ENCODE results near the gene ENTPD2. TPM values are rescaled to one million over a fixed set of nuclear protein-coding genes. Genes with fewer than 3 reads are reported as not detected.

Gene ENTPD2
- total and polyA plus RNA-seq, 2 of the 4 experiments (the other 2 are of a cell fraction): not detected

DNA sequence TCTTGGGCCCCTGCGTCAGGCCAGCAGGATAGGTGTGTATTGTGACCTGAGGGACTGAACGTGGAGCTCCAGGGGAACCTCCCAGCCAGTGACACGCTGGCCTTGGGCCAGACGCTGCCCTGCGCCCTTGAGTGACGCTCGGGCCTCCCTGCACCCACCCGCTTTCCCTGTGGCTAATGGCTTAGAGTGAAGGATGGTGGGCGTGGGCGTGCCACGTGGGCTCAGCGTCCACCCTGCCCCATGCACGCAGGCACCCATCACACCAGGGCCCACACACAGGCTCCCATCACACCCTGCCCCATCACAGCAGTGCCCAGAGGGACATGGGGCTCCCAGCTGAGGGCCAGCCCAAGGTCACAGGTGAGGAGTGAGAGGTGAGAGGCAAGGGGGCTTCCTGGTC lies 16.8 kb downstream of the ENTPD2 start:
- CTCF ChIA-PET: interaction anchor here (0.6 to 3.1 kb wide), 2 partner anchors 89 to 202 kb away, joined by 3 to 27 read pairs; no protein-coding TSS in a partner anchor
- in situ Hi-C loops (cut with MboI; ENCODE audit: low sequenced_read_pairs): loop anchor here (10.0 kb wide), 1 partner anchor 252 kb away; no protein-coding TSS in a partner anchor

More for the DNA sequence above, 16.8 kb downstream of the ENTPD2 start:
- H4K5ac ChIP-seq (ENCODE audit: low read depth, low read length): no peak overlapping the region
- H4K8ac ChIP-seq (ENCODE audit: low read depth in 2 of 2, low read length in 2 of 2): no peak overlapping the region
- DNase-seq (no peak), ATAC-seq (ENCODE audit: low read depth) (no peak)
- H3K36me3 ChIP-seq (ENCODE audit: control insufficient read depth, insufficient read depth, low read length): peaks cover 17% of the 10 kb centered on the region
- no peaks in the 10 kb centered on the region for H3K9me3 ChIP-seq (ENCODE audit: control insufficient read depth, insufficient read depth, low read length)
- H3K14ac ChIP-seq (replicated peaks; ENCODE audit: low read depth, low read length): no peak overlapping the region
- H3K79me1 ChIP-seq (ENCODE audit: low read depth in 1 of 2, low read length in 2 of 2): no peaks in the 10 kb centered on the region
- H2BK5ac ChIP-seq (ENCODE audit: low read depth, low read length, poor library complexity, severe bottlenecking): no peak overlapping the region
- H3K4me1 ChIP-seq (ENCODE audit: control insufficient read depth, insufficient read depth, low read length): no peaks in the 10 kb centered on the region
- H2BK15ac ChIP-seq (ENCODE audit: low read depth, low read length): no peak overlapping the region
- H3K9me1 ChIP-seq (ENCODE audit: insufficient read depth, low read length): no peaks in the 10 kb centered on the region
- no peak overlapping the region for H3K9ac ChIP-seq (ENCODE audit: low read depth, low read length)
- POLR2A ChIA-PET (ENCODE audit: unreplicated experiment): no interaction called here
- H3K4ac ChIP-seq (ENCODE audit: low read depth, low read length): no peak overlapping the region
- no peak overlapping the region for H2BK120ac ChIP-seq (ENCODE audit: low read depth, low read length)
- H2AK9ac ChIP-seq (replicated peaks; ENCODE audit: low read depth, low read length, poor library complexity): no peak overlapping the region
- H3K4me2 ChIP-seq (ENCODE audit: low read depth, low read length): no peak overlapping the region
- no peak overlapping the region for H3K23ac ChIP-seq (ENCODE audit: low read depth, low read length)
- peaks cover 7% of the 10 kb centered on the region; the same call in 1 of the 2 replicates for H4K20me1 ChIP-seq (ENCODE audit: insufficient read depth, low read length)
- peaks cover 2% of the 10 kb centered on the region; the same call in 1 of the 2 replicates for H3K27me3 ChIP-seq (ENCODE audit: control insufficient read depth, insufficient read depth, low read length)
- no peak overlapping the region for H4K91ac ChIP-seq (ENCODE audit: insufficient read depth, low read depth, low read length)
- H2BK20ac ChIP-seq (ENCODE audit: low read depth, low read length): no peak overlapping the region
- TF ChIP-seq, protein P1, sequence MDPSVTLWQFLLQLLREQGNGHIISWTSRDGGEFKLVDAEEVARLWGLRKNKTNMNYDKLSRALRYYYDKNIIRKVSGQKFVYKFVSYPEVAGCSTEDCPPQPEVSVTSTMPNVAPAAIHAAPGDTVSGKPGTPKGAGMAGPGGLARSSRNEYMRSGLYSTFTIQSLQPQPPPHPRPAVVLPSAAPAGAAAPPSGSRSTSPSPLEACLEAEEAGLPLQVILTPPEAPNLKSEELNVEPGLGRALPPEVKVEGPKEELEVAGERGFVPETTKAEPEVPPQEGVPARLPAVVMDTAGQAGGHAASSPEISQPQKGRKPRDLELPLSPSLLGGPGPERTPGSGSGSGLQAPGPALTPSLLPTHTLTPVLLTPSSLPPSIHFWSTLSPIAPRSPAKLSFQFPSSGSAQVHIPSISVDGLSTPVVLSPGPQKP (IDR thresholded peaks at IDR 0.05; ENCODE audit: borderline replicate concordance, low read depth, low read length): no peak
- TF ChIP-seq USF2 (IDR thresholded peaks at IDR 0.05; ENCODE audit: low read depth, low read length) (no peak), POLR2A (IDR thresholded peaks at IDR 0.05; ENCODE audit: low read depth, low read length) (no peak), FOS (IDR thresholded peaks at IDR 0.05; ENCODE audit: low read depth, low read length) (no peak), MXI1 (IDR thresholded peaks at IDR 0.05; ENCODE audit: borderline replicate concordance, low read depth, low read length) (no peak), NFE2L2 (IDR thresholded peaks at IDR 0.05; ENCODE audit: low read depth, low read length) (no peak), RFX5 (IDR thresholded peaks at IDR 0.05; ENCODE audit: low read depth, low read length) (no peak), RAD21 (IDR thresholded peaks at IDR 0.05; ENCODE audit: low read length) (no peak), RCOR1 (IDR thresholded peaks at IDR 0.05; ENCODE audit: insufficient replicate concordance, low read length) (no peak), CEBPB (IDR thresholded peaks at IDR 0.05; ENCODE audit: low read depth, low read length) (no peak), BHLHE40 (IDR thresholded peaks at IDR 0.05; ENCODE audit: low read depth, low read length) (no peak), MAZ (IDR thresholded peaks at IDR 0.05; ENCODE audit: borderline replicate concordance, low read depth, low read length) (no peak), CHD1 (IDR thresholded peaks at IDR 0.05; ENCODE audit: low read depth, low read length) (no peak), MAFK (IDR thresholded peaks at IDR 0.05; ENCODE audit: low read depth, low read length) (no peak), CTCF (conservative IDR thresholded peaks at IDR 0.05; ENCODE audit: low read depth, low read length) (no peak)
- H3K4me3 ChIP-seq (ENCODE audit: insufficient read depth, low read depth, low read length): no peak overlapping the region
- H2AFZ ChIP-seq (replicated peaks; ENCODE audit: low read length, poor library complexity): no peak overlapping the region
- H3K18ac ChIP-seq (ENCODE audit: low read depth, low read length): no peak overlapping the region
- intact Hi-C loops (cut with micrococcal nuclease) (no loop called here), dilution Hi-C loops (cut with HindIII; ENCODE audit: low sequenced_read_pairs, unreplicated experiment) (no loop called here)
- no peak overlapping the region for H3K27ac ChIP-seq (ENCODE audit: insufficient read depth, low read length)
- H3K56ac ChIP-seq (ENCODE audit: extremely low read depth, insufficient read depth, low read length): no peak overlapping the region
- no TSS peak for BruUV-seq (replicated peaks)
- WGBS, 2 experiments (ENCODE audit: extremely low coverage in 2 of 2, insufficient read length in 1 of 2): 100% methylated on average over 1 of the region's 13 CpGs; no CpG with 5 or more reads in 1 of the 2 experiments
- H2AK5ac ChIP-seq (ENCODE audit: low read depth, low read length): no peak overlapping the region

Data from IMR-90 (cell line).